DOHH2 (cell line): Measurements from ENCODE around the gene L3MBTL3.

ENCODE experiments used
- H3F3A ChIP-seq: fragments of 200-600 bp; sonication (generic), shearing (Covaris generic); 2 replicates; pipeline ENCODE4 v1.6.0; 2016; ENCODE audit warnings: antibody characterized with exemption, mild to moderate bottlenecking; ENCODE audit not compliant: control insufficient read depth, insufficient read depth
- H3K27ac ChIP-seq: fragments of 200-600 bp; sonication (generic); 2 replicates; pipeline ENCODE4 v1.5.1; 2014; ENCODE audit warnings: low read depth, mild to moderate bottlenecking, low read length, moderate library complexity
- H3K27me3 ChIP-seq: fragments of 200-600 bp; sonication (generic); 2 replicates; pipeline ENCODE4 v1.6.1; 2014; ENCODE audit warnings: mild to moderate bottlenecking, low read length, mixed read lengths; ENCODE audit not compliant: control insufficient read depth
- H3K36me3 ChIP-seq: fragments of 200-600 bp; sonication (generic); 2 replicates; pipeline ENCODE4 v1.6.1; 2014; ENCODE audit warnings: mild to moderate bottlenecking, low read length, moderate library complexity, mixed read lengths; ENCODE audit not compliant: control insufficient read depth
- H3K4me1 ChIP-seq: fragments of 200-600 bp; sonication (generic); 2 replicates; pipeline ENCODE4 v1.6.1; 2014; ENCODE audit warnings: mild to moderate bottlenecking, low read length, mixed read lengths; ENCODE audit not compliant: control insufficient read depth
- H3K4me2 ChIP-seq: fragments of 200-600 bp; sonication (generic); 2 replicates; pipeline ENCODE4 v1.6.0; 2014; ENCODE audit warnings: mild to moderate bottlenecking, low read length, moderate library complexity
- H3K4me3 ChIP-seq: fragments of 200-600 bp; sonication (generic); 2 replicates; pipeline ENCODE4 v1.5.1; 2014; ENCODE audit warnings: mild to moderate bottlenecking, low read length, mixed read lengths
- H3K79me2 ChIP-seq: fragments of 200-600 bp; sonication (generic); 2 replicates; pipeline ENCODE4 v1.6.1; 2014; ENCODE audit warnings: mild to moderate bottlenecking, low read length, mixed read lengths; ENCODE audit not compliant: control insufficient read depth
- H3K9me2 ChIP-seq: fragments of 200-600 bp; sonication (generic); replicated peaks from 2 replicates; pipeline ENCODE4 v1.6.1; 2014; ENCODE audit warnings: mild to moderate bottlenecking, low read length, mixed read lengths; ENCODE audit not compliant: control insufficient read depth
- H3K9me3 ChIP-seq: fragments of 200-600 bp; sonication (generic); 2 replicates; pipeline ENCODE4 v1.6.1; 2014; ENCODE audit warnings: antibody characterized with exemption, low read length, mixed read lengths; ENCODE audit not compliant: control insufficient read depth, insufficient read depth
- H4K20me1 ChIP-seq: fragments of 200-600 bp; sonication (generic); 2 replicates; pipeline ENCODE4 v1.6.0; 2014; ENCODE audit warnings: low read depth, mild to moderate bottlenecking, antibody characterized with exemption, low read length, moderate library complexity; ENCODE audit not compliant: control insufficient read depth, insufficient read depth
- EZH2phosphoT487 ChIP-seq: fragments of 200-600 bp; sonication (generic); IDR thresholded peaks from 2 replicates; pipeline ENCODE4 v1.6.1; 2017; ENCODE audit warnings: borderline replicate concordance, mild to moderate bottlenecking, antibody characterized with exemption, low read length, moderate library complexity, mixed read lengths
- TF ChIP-seq, protein P1 (sequence below): fragments of 200-600 bp; sonication (generic); IDR thresholded peaks from one replicate; pipeline ENCODE4 v1.5.1; 2014; ENCODE audit warnings: antibody characterized with exemption, mild to moderate bottlenecking, low read depth, low read length; ENCODE audit not compliant: poor library complexity, severe bottlenecking

Gene L3MBTL3

GRCh38 chr6:130041594-130041993 is 23.2 kb downstream of the L3MBTL3 start:
- no peaks in the 10 kb centered on the region for H4K20me1 ChIP-seq
- no peaks in the 10 kb centered on the region for H3F3A ChIP-seq
- no peak for TF ChIP-seq EZH2phosphoT487
- TF ChIP-seq, protein P1, sequence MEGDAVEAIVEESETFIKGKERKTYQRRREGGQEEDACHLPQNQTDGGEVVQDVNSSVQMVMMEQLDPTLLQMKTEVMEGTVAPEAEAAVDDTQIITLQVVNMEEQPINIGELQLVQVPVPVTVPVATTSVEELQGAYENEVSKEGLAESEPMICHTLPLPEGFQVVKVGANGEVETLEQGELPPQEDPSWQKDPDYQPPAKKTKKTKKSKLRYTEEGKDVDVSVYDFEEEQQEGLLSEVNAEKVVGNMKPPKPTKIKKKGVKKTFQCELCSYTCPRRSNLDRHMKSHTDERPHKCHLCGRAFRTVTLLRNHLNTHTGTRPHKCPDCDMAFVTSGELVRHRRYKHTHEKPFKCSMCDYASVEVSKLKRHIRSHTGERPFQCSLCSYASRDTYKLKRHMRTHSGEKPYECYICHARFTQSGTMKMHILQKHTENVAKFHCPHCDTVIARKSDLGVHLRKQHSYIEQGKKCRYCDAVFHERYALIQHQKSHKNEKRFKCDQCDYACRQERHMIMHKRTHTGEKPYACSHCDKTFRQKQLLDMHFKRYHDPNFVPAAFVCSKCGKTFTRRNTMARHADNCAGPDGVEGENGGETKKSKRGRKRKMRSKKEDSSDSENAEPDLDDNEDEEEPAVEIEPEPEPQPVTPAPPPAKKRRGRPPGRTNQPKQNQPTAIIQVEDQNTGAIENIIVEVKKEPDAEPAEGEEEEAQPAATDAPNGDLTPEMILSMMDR, result no peak
- H3K4me2 ChIP-seq, result no peak overlapping the region
- no peaks in the 10 kb centered on the region for H3K9me3 ChIP-seq
- H3K79me2 ChIP-seq, result peaks cover 3% of the 10 kb centered on the region; the same call in 1 of the 2 replicates
- H3K27ac ChIP-seq, result no peak overlapping the region
- no peaks in the 10 kb centered on the region for H3K36me3 ChIP-seq
- H3K9me2 ChIP-seq, result no peaks in the 10 kb centered on the region
- H3K4me1 ChIP-seq, result no peaks in the 10 kb centered on the region
- no peak overlapping the region for H3K4me3 ChIP-seq
- no peaks in the 10 kb centered on the region for H3K27me3 ChIP-seq

GRCh38 chr6:130043344-130043743 is 25.0 kb downstream of the L3MBTL3 start:
- TF ChIP-seq EZH2phosphoT487, result no peak
- TF ChIP-seq, protein P1, result no peak
- Histone ChIP-seq H3K4me2 (no peak overlapping the region), H3F3A (no peaks in the 10 kb centered on the region), H3K4me3 (no peak overlapping the region), H3K36me3 (no peaks in the 10 kb centered on the region), H3K9me3 (no peaks in the 10 kb centered on the region), H3K79me2 (no peaks in the 10 kb centered on the region; the same call in 1 of the 2 replicates), H4K20me1 (no peaks in the 10 kb centered on the region), H3K27ac (no peak overlapping the region), H3K4me1 (no peaks in the 10 kb centered on the region), H3K9me2 (no peaks in the 10 kb centered on the region), H3K27me3 (no peaks in the 10 kb centered on the region)

- H3K4me3 ChIP-seq, result no peak overlapping the region
- no peaks in the 10 kb centered on the region for H3K4me1 ChIP-seq
- no peaks in the 10 kb centered on the region for H4K20me1 ChIP-seq
- H3K4me2 ChIP-seq, result no peak overlapping the region
- H3K36me3 ChIP-seq, result no peaks in the 10 kb centered on the region
- TF ChIP-seq, protein P1, result no peak
- TF ChIP-seq EZH2phosphoT487, result no peak
- H3K27me3 ChIP-seq, result no peaks in the 10 kb centered on the region
- no peaks in the 10 kb centered on the region for H3F3A ChIP-seq
- no peak overlapping the region for H3K27ac ChIP-seq
- H3K79me2 ChIP-seq, result no peaks in the 10 kb centered on the region
- H3K9me3 ChIP-seq, result no peaks in the 10 kb centered on the region
- H3K9me2 ChIP-seq, result no peaks in the 10 kb centered on the region
Observed at GRCh38 chr6:130045622-130046021, 27.2 kb downstream of the L3MBTL3 start.
